Fibroblast of the aortic adventitia (primary cell): ENCODE results near the gene COX4I1. TPM values are rescaled to one million over a fixed set of nuclear protein-coding genes. Genes with fewer than 3 reads are reported as not detected.

Source experiments
- DNase-seq: peaks from one replicate; pipeline ENCODE4 v3.0.0-alpha.2; 2010; ENCODE audit warnings: low read depth
- H3K4me3 ChIP-seq: 2 replicates; pipeline ENCODE4 v1.5.1; 2011; ENCODE audit warnings: low read depth, mild to moderate bottlenecking, control low read depth, low read length, moderate library complexity
- CTCF ChIP-seq: IDR thresholded peaks from 2 replicates; pipeline ENCODE4 v1.5.1; 2011; ENCODE audit warnings: mild to moderate bottlenecking, low read length, control low read depth, inconsistent platforms; ENCODE audit not compliant: insufficient read depth
- total RNA-seq: library from RNA; depleted of rRNA; stranded (reverse); fragments of >200 nt; gene quantifications from 2 replicates; pipeline ENCODE4 v1.2.3, GENCODE V29; 2012; ENCODE audit warnings: low replicate concordance

Gene COX4I1
- total RNA-seq, 1 donor: 421 TPM

DNA sequence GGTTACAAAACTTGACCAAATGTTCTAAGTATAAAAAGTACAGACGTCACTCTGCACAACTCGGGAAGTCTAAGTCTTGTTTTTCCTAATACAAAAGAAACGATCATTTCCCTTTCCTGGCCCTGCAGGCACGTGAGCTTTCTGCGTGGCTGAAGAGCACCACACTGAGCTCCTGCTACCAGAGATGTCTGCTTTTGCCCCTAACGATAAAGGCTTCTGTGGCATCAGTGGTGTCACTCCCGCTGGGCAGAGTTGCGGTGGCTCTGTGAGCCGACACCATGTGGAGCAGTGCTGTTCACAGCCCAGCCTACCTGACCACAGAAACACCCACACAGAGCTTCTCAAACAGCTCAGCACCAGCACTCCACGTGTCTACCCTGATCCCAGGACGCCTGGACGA lies 20.6 kb upstream of the COX4I1 start:
- H3K4me3 ChIP-seq: no peak overlapping the region
- TF ChIP-seq CTCF: no peak
- no peak for DNase-seq

DNA sequence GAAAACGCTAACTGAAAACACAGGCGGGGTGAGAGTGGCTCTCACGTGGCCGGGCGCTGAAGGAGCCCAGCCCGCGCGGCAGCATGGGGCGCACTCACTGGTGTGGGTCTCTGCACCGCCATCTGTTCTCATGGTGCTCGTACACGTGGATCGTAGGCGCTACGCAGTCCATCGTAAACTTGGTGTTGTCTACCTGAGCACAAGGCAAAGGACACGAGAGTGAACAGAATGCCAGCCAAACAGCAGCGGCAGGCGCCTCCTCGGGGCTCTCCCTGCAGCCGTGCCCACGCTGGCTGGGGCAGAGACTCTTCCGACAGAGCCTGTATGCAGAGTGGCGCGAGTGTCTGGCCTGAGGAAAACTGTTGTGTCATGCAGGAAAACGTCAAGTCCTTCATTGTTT lies 19.2 kb upstream of the COX4I1 start:
- TF ChIP-seq CTCF: no peak
- no peak for DNase-seq

DNA sequence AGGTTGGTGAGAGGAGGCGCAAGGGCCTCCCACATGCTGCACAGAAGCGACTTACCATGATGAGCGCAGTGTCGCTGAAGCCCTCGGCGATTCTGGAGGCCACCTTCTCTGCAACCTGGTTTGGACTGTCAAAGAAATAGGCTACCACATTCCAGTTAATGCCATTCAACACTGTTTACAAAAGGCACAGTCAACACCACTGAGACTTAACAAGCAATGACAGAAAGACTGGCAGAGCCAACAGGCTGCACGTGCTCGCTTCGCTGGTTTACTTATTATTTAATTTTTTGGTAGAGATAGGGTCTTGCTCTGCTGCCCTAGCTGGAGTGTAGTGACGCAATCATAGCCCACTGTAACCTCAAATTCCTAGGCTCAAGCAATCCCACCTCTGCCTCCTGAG lies 18.3 kb upstream of the COX4I1 start:
- TF ChIP-seq CTCF: no peak
- no peak for DNase-seq
- no peak overlapping the region for H3K4me3 ChIP-seq

More for the DNA sequence above, 19.2 kb upstream of the COX4I1 start:
- H3K4me3 ChIP-seq: no peak overlapping the region

DNA sequence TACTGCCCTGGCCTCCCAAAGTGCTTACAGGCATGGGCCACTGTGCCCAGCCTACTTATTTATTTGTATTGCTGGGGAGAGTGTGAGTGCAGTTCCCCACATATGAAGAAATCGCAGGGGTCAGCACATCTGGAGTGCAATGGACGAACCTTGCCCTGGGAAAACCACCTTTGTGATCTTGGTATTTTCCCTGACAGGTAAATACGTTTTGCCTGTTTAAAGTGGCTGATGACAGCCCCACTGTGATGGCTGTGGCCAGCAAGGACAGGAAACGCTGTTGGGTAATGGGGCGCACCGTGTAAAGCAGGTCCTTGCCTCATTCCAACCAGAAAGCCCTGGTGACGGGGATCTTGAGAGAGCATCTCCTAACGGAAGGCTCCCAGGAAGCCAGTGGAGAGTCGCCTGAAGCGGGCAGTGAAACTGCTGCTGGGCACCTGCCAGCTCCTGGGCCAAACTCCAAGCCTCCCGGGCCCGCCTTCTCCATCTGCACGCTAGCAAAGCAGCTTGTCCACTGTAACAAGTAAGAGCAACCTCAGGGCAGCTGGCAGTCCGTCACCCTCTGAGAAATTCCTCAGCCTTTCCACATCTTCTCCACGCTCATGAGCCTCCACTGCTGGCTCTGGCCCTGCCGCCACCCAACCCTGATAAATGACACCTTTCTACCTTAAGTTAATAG lies 17.7 kb upstream of the COX4I1 start:
- H3K4me3 ChIP-seq: no peak overlapping the region
- DNase-seq: peak; percentile 80
- no peak for TF ChIP-seq CTCF

DNA sequence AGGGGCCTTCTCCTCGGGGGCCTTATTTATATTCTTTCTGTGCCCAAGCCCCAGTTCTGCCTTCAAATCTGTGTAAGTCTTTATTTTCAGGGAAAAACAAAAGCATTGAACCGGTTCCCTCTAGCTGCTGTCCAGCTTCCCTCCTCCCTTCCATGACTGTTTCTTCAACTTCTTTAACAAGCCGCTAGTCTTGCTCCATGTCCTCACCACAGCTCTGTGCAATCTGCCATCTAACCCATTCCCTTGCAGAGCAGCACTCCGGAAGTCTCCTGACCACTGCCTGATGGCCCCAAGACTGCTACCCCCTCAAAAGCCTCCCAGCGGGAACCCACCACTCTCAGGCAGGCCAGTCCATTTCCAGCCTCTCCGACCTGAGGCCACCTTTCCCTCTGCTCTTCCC lies 17.0 kb upstream of the COX4I1 start:
- TF ChIP-seq CTCF: no peak
- peak; percentile 16 for DNase-seq
- H3K4me3 ChIP-seq: no peak overlapping the region

DNA sequence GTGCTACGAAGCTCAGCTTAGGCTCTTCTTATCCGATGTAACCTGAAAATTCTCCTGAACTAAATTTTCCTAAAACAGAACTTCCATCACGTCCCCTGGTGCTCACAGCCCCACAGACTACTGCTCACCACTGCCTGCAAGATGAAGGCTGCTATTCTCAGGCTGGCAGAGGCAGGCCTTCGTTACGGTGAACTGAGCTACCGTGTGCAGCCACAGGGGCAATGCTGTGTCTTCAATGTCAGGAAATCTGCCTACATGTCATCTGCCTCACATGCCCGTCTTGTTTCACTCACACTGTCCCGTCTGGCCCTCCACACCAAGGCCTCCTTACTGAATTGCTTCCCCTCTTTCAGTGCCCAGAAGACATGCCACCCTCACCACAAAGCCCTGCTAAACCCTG lies 16.1 kb upstream of the COX4I1 start:
- no peak overlapping the region for H3K4me3 ChIP-seq
- no peak for TF ChIP-seq CTCF
- no peak for DNase-seq

DNA sequence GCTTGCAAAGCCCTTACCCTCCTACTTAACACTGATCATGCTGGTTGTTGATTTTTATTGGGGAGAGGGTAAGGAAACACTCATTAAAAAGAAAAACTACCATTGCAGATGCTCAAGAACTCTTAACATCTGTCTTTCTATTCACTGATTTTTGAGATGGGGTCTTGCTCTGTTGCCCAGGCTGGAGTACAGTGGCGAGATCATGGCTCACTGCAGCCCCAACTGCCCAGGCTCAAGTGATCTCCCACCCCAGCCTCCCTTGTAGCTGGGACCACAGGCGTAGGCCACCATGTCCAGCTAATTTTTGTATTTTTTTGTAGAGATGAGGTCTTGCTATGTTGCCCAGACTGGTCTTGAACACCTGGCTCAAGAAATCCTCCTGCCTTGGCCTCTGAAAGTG lies 14.7 kb upstream of the COX4I1 start:
- H3K4me3 ChIP-seq: no peak overlapping the region
- DNase-seq: no peak
- no peak for TF ChIP-seq CTCF
